ENCODE results near the gene ABCB6. TPM values are rescaled to one million over a fixed set of nuclear protein-coding genes. Genes with fewer than 3 reads are reported as not detected.

ABCB6 gene
- polyA plus RNA-seq, 1 donor (not counting 4 experiments of a cell fraction or from before 2014, with no cell fraction given) = 10.5 TPM

- dilution Hi-C loops (cut with MboI; ENCODE audit: extremely low pct_ligation_motif_present, low sequenced_read_pairs) = no loop called here
- H3K36me3 ChIP-seq (ENCODE audit: control insufficient read depth in 2 of 2, extremely low read depth in 1 of 2, insufficient read depth in 2 of 2, low read length in 2 of 2) = peaks cover 10 to 17% of the 10 kb centered on the region in 2 experiments
- H3K9ac ChIP-seq (ENCODE audit: control insufficient read depth, extremely low read depth, insufficient read depth, low read length) = peak overlapping the region; percentile 26
- DNase-seq (ENCODE audit: low read depth, low spot score) (no peak), FAIRE-seq (no peak)
- no peaks in the 10 kb centered on the region for H3K27me3 ChIP-seq (ENCODE audit: control insufficient read depth, extremely low read depth, insufficient read depth, low read length)
- H3K9me1 ChIP-seq (ENCODE audit: control insufficient read depth, extremely low read depth, insufficient read depth, low read length) = no peaks in the 10 kb centered on the region
- no peak overlapping the region for H3K27ac ChIP-seq (ENCODE audit: control insufficient read depth, insufficient read depth, low read length)
- TF ChIP-seq EZH2 (IDR thresholded peaks at IDR 0.05; ENCODE audit: low read length) (no peak), CTCF (optimal IDR thresholded peaks at IDR 0.05 in 1 of 3, IDR thresholded peaks at IDR 0.05 in 1 of 3, conservative IDR thresholded peaks at IDR 0.05 in 1 of 3; ENCODE audit: extremely low read depth in 1 of 3, insufficient read depth in 2 of 3, low read length in 3 of 3) (no peak)
- H4K20me1 ChIP-seq (ENCODE audit: control insufficient read depth, extremely low read depth, insufficient read depth, low read length) = no peaks in the 10 kb centered on the region
- H2AFZ ChIP-seq (ENCODE audit: control insufficient read depth, low read length) = peak overlapping the region; percentile 16
- no peaks in the 10 kb centered on the region for H3K9me3 ChIP-seq (ENCODE audit: control insufficient read depth, low read depth, low read length)
- peak overlapping the region; percentile 45 to 63 (median 62) for H3K4me3 ChIP-seq (ENCODE audit: control insufficient read depth in 2 of 3, extremely low read depth in 1 of 3, insufficient read depth in 2 of 3, low read depth in 1 of 3, low read length in 3 of 3)
- H3K4me1 ChIP-seq (ENCODE audit: control insufficient read depth, extremely low read depth, insufficient read depth, low read length) = peaks cover 16% of the 10 kb centered on the region
- H3K4me2 ChIP-seq (ENCODE audit: control insufficient read depth, extremely low read depth, insufficient read depth, low read depth, low read length) = peak overlapping the region; percentile 84
- no peaks in the 10 kb centered on the region for H3K79me2 ChIP-seq (ENCODE audit: control insufficient read depth, insufficient read depth, low read length)
These were observed 11.4 kb downstream of the ABCB6 start for GRCh38 chr2:219207134-219207883.

- Histone ChIP-seq H3K27ac (ENCODE audit: control insufficient read depth, insufficient read depth, low read length) (peak within 1 kb of the TSS; percentile 51), H3K36me3 (ENCODE audit: control insufficient read depth in 2 of 2, extremely low read depth in 1 of 2, insufficient read depth in 2 of 2, low read length in 2 of 2) (peaks cover 7 to 17% of the 10 kb centered on the region in 2 experiments), H2AFZ (ENCODE audit: control insufficient read depth, low read length) (peak within 1 kb of the TSS; percentile 90), H3K9ac (ENCODE audit: control insufficient read depth, extremely low read depth, insufficient read depth, low read length) (peak within 1 kb of the TSS; percentile 70), H3K79me2 (ENCODE audit: control insufficient read depth, insufficient read depth, low read length) (no peaks in the 10 kb centered on the region), H3K27me3 (ENCODE audit: control insufficient read depth, extremely low read depth, insufficient read depth, low read length) (no peaks in the 10 kb centered on the region), H3K4me2 (ENCODE audit: control insufficient read depth, extremely low read depth, insufficient read depth, low read depth, low read length) (peak within 1 kb of the TSS; percentile 84), H4K20me1 (ENCODE audit: control insufficient read depth, extremely low read depth, insufficient read depth, low read length) (no peaks in the 10 kb centered on the region), H3K9me1 (ENCODE audit: control insufficient read depth, extremely low read depth, insufficient read depth, low read length) (no peaks in the 10 kb centered on the region), H3K4me3 (ENCODE audit: control insufficient read depth in 2 of 3, extremely low read depth in 1 of 3, insufficient read depth in 2 of 3, low read depth in 1 of 3, low read length in 3 of 3) (peak within 1 kb of the TSS; percentile 45 to 66 (median 62)), H3K9me3 (ENCODE audit: control insufficient read depth, low read depth, low read length) (no peaks in the 10 kb centered on the region), H3K4me1 (ENCODE audit: control insufficient read depth, extremely low read depth, insufficient read depth, low read length) (peaks cover 16% of the 10 kb centered on the region)
- DNase-seq (ENCODE audit: low read depth, low spot score) (no peak), FAIRE-seq (peak; percentile 17)
- dilution Hi-C loops (cut with MboI; ENCODE audit: extremely low pct_ligation_motif_present, low sequenced_read_pairs) = no loop called here
- TF ChIP-seq EZH2 (IDR thresholded peaks at IDR 0.05; ENCODE audit: low read length) (no peak), CTCF (optimal IDR thresholded peaks at IDR 0.05 in 1 of 3, IDR thresholded peaks at IDR 0.05 in 1 of 3, conservative IDR thresholded peaks at IDR 0.05 in 1 of 3; ENCODE audit: extremely low read depth in 1 of 3, insufficient read depth in 2 of 3, low read length in 3 of 3) (peak in 1 of 3 experiments; percentile 2)
These were observed 12.2 kb downstream of the ABCB6 start, which contains the start of gene ZFAND2B for GRCh38 chr2:219206328-219207133. Gene ZFAND2B (plus strand): TSS chr2:219206782. CDS start chr2:219206988, 206 bp downstream.
